Measurements from ENCODE around the gene HINT1.
"Not testable (repeated sequence)": the region's sequence is repeated elsewhere in the genome, so short reads cannot be mapped to it uniquely, and the experiment has no call there.

Gene HINT1

GRCh38 chr5:131193897-131194296 is 28.8 kb upstream of the HINT1 start:
- not testable (repeated sequence) for H3K4me1 Mint-ChIP-seq (ENCODE audit: low read depth); H3K4me3 Mint-ChIP-seq; H3K27ac Mint-ChIP-seq; H3K9me3 Mint-ChIP-seq; H3K27me3 Mint-ChIP-seq (ENCODE audit: low read depth)
- peaks cover 10% of the 10 kb centered on the region for H3K36me3 Mint-ChIP-seq (ENCODE audit: low read depth)

GRCh38 chr5:131193106-131193505 is 28.1 kb upstream of the HINT1 start:
- Mint-ChIP-seq H3K36me3 (ENCODE audit: low read depth) (peaks cover 11% of the 10 kb centered on the region), H3K4me3 (no peak overlapping the region), H3K4me1 (ENCODE audit: low read depth) (peaks cover 5% of the 10 kb centered on the region), H3K27me3 (ENCODE audit: low read depth) (no peaks in the 10 kb centered on the region), H3K27ac (no peak overlapping the region), H3K9me3 (no peaks in the 10 kb centered on the region)

GRCh38 chr5:131186561-131187256 is 21.7 kb upstream of the HINT1 start:
- peaks cover 23% of the 10 kb centered on the region for H3K36me3 Mint-ChIP-seq (ENCODE audit: low read depth)
- no peak overlapping the region for H3K4me3 Mint-ChIP-seq
- H3K27me3 Mint-ChIP-seq (ENCODE audit: low read depth), result no peaks in the 10 kb centered on the region
- no peak overlapping the region for H3K27ac Mint-ChIP-seq
- H3K4me1 Mint-ChIP-seq (ENCODE audit: low read depth), result peaks cover 10% of the 10 kb centered on the region
- no peaks in the 10 kb centered on the region for H3K9me3 Mint-ChIP-seq

- H3K36me3 Mint-ChIP-seq (ENCODE audit: low read depth), result peaks cover 21% of the 10 kb centered on the region
- peaks cover 10% of the 10 kb centered on the region for H3K4me1 Mint-ChIP-seq (ENCODE audit: low read depth)
- no peaks in the 10 kb centered on the region for H3K27me3 Mint-ChIP-seq (ENCODE audit: low read depth)
- no peak overlapping the region for H3K4me3 Mint-ChIP-seq
- H3K9me3 Mint-ChIP-seq, result no peaks in the 10 kb centered on the region
- no peak overlapping the region for H3K27ac Mint-ChIP-seq
Measured at GRCh38 chr5:131185523-131186104, 20.6 kb upstream of the HINT1 start.

- no peaks in the 10 kb centered on the region for H3K9me3 Mint-ChIP-seq
- H3K27ac Mint-ChIP-seq, result no peak overlapping the region
- H3K4me3 Mint-ChIP-seq, result no peak overlapping the region
- peaks cover 20% of the 10 kb centered on the region for H3K36me3 Mint-ChIP-seq (ENCODE audit: low read depth)
- H3K4me1 Mint-ChIP-seq (ENCODE audit: low read depth), result peaks cover 10% of the 10 kb centered on the region
- no peaks in the 10 kb centered on the region for H3K27me3 Mint-ChIP-seq (ENCODE audit: low read depth)
Measured at GRCh38 chr5:131182839-131183238, 17.8 kb upstream of the HINT1 start.

- Mint-ChIP-seq H3K27ac (no peak overlapping the region), H3K4me3 (no peak overlapping the region), H3K27me3 (ENCODE audit: low read depth) (no peaks in the 10 kb centered on the region), H3K9me3 (no peaks in the 10 kb centered on the region), H3K36me3 (ENCODE audit: low read depth) (peaks cover 22% of the 10 kb centered on the region), H3K4me1 (ENCODE audit: low read depth) (peaks cover 15% of the 10 kb centered on the region)
Measured at GRCh38 chr5:131180407-131180806, 15.4 kb upstream of the HINT1 start.

GRCh38 chr5:131171276-131171810 is 6.3 kb upstream of the HINT1 start:
- Mint-ChIP-seq H3K9me3 (no peaks in the 10 kb centered on the region), H3K4me3 (peak overlapping the region; percentile 96), H3K27ac (peak overlapping the region; percentile 95), H3K4me1 (ENCODE audit: low read depth) (peaks cover 47% of the 10 kb centered on the region), H3K27me3 (ENCODE audit: low read depth) (no peaks in the 10 kb centered on the region), H3K36me3 (ENCODE audit: low read depth) (peaks cover 12% of the 10 kb centered on the region)

- H3K27me3 Mint-ChIP-seq (ENCODE audit: low read depth), result no peaks in the 10 kb centered on the region
- peaks cover 48% of the 10 kb centered on the region for H3K4me1 Mint-ChIP-seq (ENCODE audit: low read depth)
- H3K9me3 Mint-ChIP-seq, result no peaks in the 10 kb centered on the region
- H3K36me3 Mint-ChIP-seq (ENCODE audit: low read depth), result peaks cover 10% of the 10 kb centered on the region
- H3K4me3 Mint-ChIP-seq, result peak within 1 kb of the TSS; percentile 96
- H3K27ac Mint-ChIP-seq, result peak within 1 kb of the TSS; percentile 95
Measured at GRCh38 chr5:131170540-131171275, 5.7 kb upstream of the HINT1 start, which contains the start of gene LYRM7. Gene LYRM7 (plus strand): TSS chr5:131170944. CDS start chr5:131171021, 77 bp downstream.

- peaks cover 10% of the 10 kb centered on the region for H3K36me3 Mint-ChIP-seq (ENCODE audit: low read depth)
- H3K4me3 Mint-ChIP-seq, result peak overlapping the region; percentile 96
- H3K27ac Mint-ChIP-seq, result peak overlapping the region; percentile 95
- no peaks in the 10 kb centered on the region for H3K27me3 Mint-ChIP-seq (ENCODE audit: low read depth)
- no peaks in the 10 kb centered on the region for H3K9me3 Mint-ChIP-seq
- peaks cover 52% of the 10 kb centered on the region for H3K4me1 Mint-ChIP-seq (ENCODE audit: low read depth)
Measured at GRCh38 chr5:131169810-131170539, 4.9 kb upstream of the HINT1 start.

- Mint-ChIP-seq H3K36me3 (ENCODE audit: low read depth) (peaks cover 15% of the 10 kb centered on the region), H3K4me3 (no peak overlapping the region), H3K4me1 (ENCODE audit: low read depth) (peaks cover 48% of the 10 kb centered on the region), H3K9me3 (no peaks in the 10 kb centered on the region), H3K27me3 (ENCODE audit: low read depth) (no peaks in the 10 kb centered on the region), H3K27ac (no peak overlapping the region)
Measured at GRCh38 chr5:131167615-131168014, 2.6 kb upstream of the HINT1 start.

GRCh38 chr5:131164191-131165118 is 601 bp downstream of the HINT1 start:
- Mint-ChIP-seq H3K9me3 (no peaks in the 10 kb centered on the region), H3K27me3 (ENCODE audit: low read depth) (no peaks in the 10 kb centered on the region), H3K36me3 (ENCODE audit: low read depth) (peaks cover 34% of the 10 kb centered on the region), H3K4me3 (peak overlapping the region; percentile 93), H3K27ac (peak overlapping the region; percentile 93), H3K4me1 (ENCODE audit: low read depth) (peaks cover 44% of the 10 kb centered on the region)

- Mint-ChIP-seq H3K4me1 (ENCODE audit: low read depth) (peaks cover 49% of the 10 kb centered on the region), H3K9me3 (no peaks in the 10 kb centered on the region), H3K4me3 (peak overlapping the region; percentile 92), H3K27me3 (ENCODE audit: low read depth) (no peaks in the 10 kb centered on the region), H3K27ac (peak overlapping the region; percentile 88), H3K36me3 (ENCODE audit: low read depth) (peaks cover 44% of the 10 kb centered on the region)
Measured at GRCh38 chr5:131163276-131164119, 1.6 kb downstream of the HINT1 start.

- Mint-ChIP-seq H3K4me1 (ENCODE audit: low read depth) (peaks cover 41% of the 10 kb centered on the region), H3K9me3 (no peaks in the 10 kb centered on the region), H3K36me3 (ENCODE audit: low read depth) (peaks cover 58% of the 10 kb centered on the region), H3K27me3 (ENCODE audit: low read depth) (no peaks in the 10 kb centered on the region), H3K27ac (no peak overlapping the region), H3K4me3 (no peak overlapping the region)
Measured at GRCh38 chr5:131160134-131160533, 4.9 kb downstream of the HINT1 start.
